HG02938 (cell line): ENCODE data around the gene OTUD3.
"Not testable (repeated sequence)": the region's sequence is repeated elsewhere in the genome, so short reads cannot be mapped to it uniquely, and the experiment has no call there.

Experiments used
- ATAC-seq: cut with Tn5 transposase; IDR thresholded peaks from one replicate; pipeline ENCODE4 v1.9.1; 2021; ENCODE audit warnings: mild to moderate bottlenecking, moderate library complexity; ENCODE audit not compliant: unreplicated experiment

OTUD3 gene

GRCh38 chr1:19910650-19911049 lies 28.5 kb downstream of the OTUD3 start:
- no peak for ATAC-seq

GRCh38 chr1:19918057-19918456 lies 35.9 kb downstream of the OTUD3 start:
- no peak for ATAC-seq

- ATAC-seq = no peak
Observed at GRCh38 chr1:19920132-19920710, 38.0 kb downstream of the OTUD3 start.

GRCh38 chr1:19921310-19921709 lies 39.1 kb downstream of the OTUD3 start:
- no peak for ATAC-seq

- no peak for ATAC-seq
Observed at GRCh38 chr1:19922015-19922688, 40.0 kb downstream of the OTUD3 start.

- no peak for ATAC-seq
Observed at GRCh38 chr1:19923137-19923952, 41.1 kb downstream of the OTUD3 start, which contains the start of gene PLA2G2E. Gene PLA2G2E, minus strand, starts transcription at chr1:19923617. Its CDS starts 58 bp downstream, at chr1:19923559.

- no peak for ATAC-seq
Observed at GRCh38 chr1:19923953-19924346, 41.8 kb downstream of the OTUD3 start.

- ATAC-seq = no peak
Observed at GRCh38 chr1:19925342-19926070, 43.3 kb downstream of the OTUD3 start.

- no peak for ATAC-seq
Observed at GRCh38 chr1:19926296-19927129, 44.3 kb downstream of the OTUD3 start.

GRCh38 chr1:19927130-19927421 lies 44.9 kb downstream of the OTUD3 start:
- ATAC-seq = not testable (repeated sequence)

GRCh38 chr1:19932866-19933265 lies 50.7 kb downstream of the OTUD3 start:
- no peak for ATAC-seq

- no peak for ATAC-seq
Observed at GRCh38 chr1:19934336-19934735, 52.1 kb downstream of the OTUD3 start.

GRCh38 chr1:19936061-19936750 lies 54.0 kb downstream of the OTUD3 start:
- ATAC-seq = no peak

GRCh38 chr1:19938472-19938871 lies 56.3 kb downstream of the OTUD3 start:
- no peak for ATAC-seq

GRCh38 chr1:19940486-19941205 lies 58.5 kb downstream of the OTUD3 start:
- no peak for ATAC-seq

- ATAC-seq = no peak
Observed at GRCh38 chr1:19941206-19941568, 59.0 kb downstream of the OTUD3 start.

- no peak for ATAC-seq
Observed at GRCh38 chr1:19942088-19942487, 59.9 kb downstream of the OTUD3 start.

GRCh38 chr1:19942657-19943056 lies 60.5 kb downstream of the OTUD3 start:
- no peak for ATAC-seq

- no peak for ATAC-seq
Observed at GRCh38 chr1:19945914-19946313, 63.7 kb downstream of the OTUD3 start.
